HEK293T (cell line): ENCODE measurements around the gene DUSP5.

Experiments used
- CTCF ChIA-PET: fragments of 350-600 bp; formaldehyde crosslinking; extraction: SDS; loops from one replicate; lab custom pipeline; 2021; ENCODE audit warnings: antibody characterized with exemption, inconsistent platforms; lab: Yijun Ruan, JAX
- POLR2A ChIA-PET: fragments of 350-600 bp; formaldehyde crosslinking; extraction: SDS; loops from one replicate; lab custom pipeline; 2020; ENCODE audit warnings: antibody characterized with exemption, inconsistent platforms; lab: Yijun Ruan, JAX
- DNase-seq: peaks from one replicate; pipeline ENCODE4 v3.0.0; 2012; ENCODE audit warnings: mixed read lengths; ENCODE audit errors: extremely low spot score
- ARNT ChIP-seq: fragments of 450-650 bp; IDR thresholded peaks from 2 replicates; pipeline ENCODE4 v1.6.1; 2017; ENCODE audit warnings: mild to moderate bottlenecking
- BHLHE40 ChIP-seq: fragments of 450-650 bp; IDR thresholded peaks from 2 replicates; pipeline ENCODE4 v1.6.1; 2016; ENCODE audit warnings: mild to moderate bottlenecking, moderate library complexity, borderline replicate concordance
- CTBP1 ChIP-seq: fragments of 450-650 bp; IDR thresholded peaks from 2 replicates; pipeline ENCODE4 v1.6.1; 2016; ENCODE audit warnings: borderline replicate concordance
- ELF4 ChIP-seq: fragments of 450-650 bp; IDR thresholded peaks from 2 replicates; pipeline ENCODE4 v1.6.1; 2017; ENCODE audit warnings: antibody characterized with exemption
- FOXA1 ChIP-seq: fragments of 450-650 bp; IDR thresholded peaks from 2 replicates; pipeline ENCODE4 v1.6.1; 2016; ENCODE audit warnings: mild to moderate bottlenecking
- FOXK2 ChIP-seq: fragments of 450-650 bp; IDR thresholded peaks from 2 replicates; pipeline ENCODE4 v1.6.1; 2016; ENCODE audit warnings: mild to moderate bottlenecking
- FOXM1 ChIP-seq: fragments of 450-650 bp; IDR thresholded peaks from 2 replicates; pipeline ENCODE4 v1.6.1; 2017; ENCODE audit warnings: mild to moderate bottlenecking, borderline replicate concordance
- HDGF ChIP-seq: fragments of 450-650 bp; IDR thresholded peaks from 2 replicates; pipeline ENCODE4 v1.6.1; 2017; ENCODE audit warnings: antibody characterized with exemption, borderline replicate concordance
- L3MBTL2 ChIP-seq: fragments of 450-650 bp; conservative IDR thresholded peaks from 2 replicates; pipeline ENCODE4 v1.6.1; 2016; ENCODE audit warnings: mild to moderate bottlenecking
- LEF1 ChIP-seq: fragments of 450-650 bp; IDR thresholded peaks from 2 replicates; pipeline ENCODE4 v1.6.1; 2017; ENCODE audit warnings: mild to moderate bottlenecking, borderline replicate concordance
- NFRKB ChIP-seq: fragments of 450-650 bp; IDR thresholded peaks from 2 replicates; pipeline ENCODE4 v1.6.1; 2016; ENCODE audit warnings: mild to moderate bottlenecking, moderate library complexity
- PKNOX1 ChIP-seq: fragments of 450-650 bp; IDR thresholded peaks from 2 replicates; pipeline ENCODE4 v1.6.1; 2016
- SP1 ChIP-seq: fragments of 450-650 bp; IDR thresholded peaks from 2 replicates; pipeline ENCODE4 v1.6.1; 2017
- SUZ12 ChIP-seq: fragments of 450-650 bp; IDR thresholded peaks from 2 replicates; pipeline ENCODE4 v1.6.1; 2016; ENCODE audit warnings: mild to moderate bottlenecking
- TARDBP ChIP-seq: fragments of 450-650 bp; IDR thresholded peaks from 2 replicates; pipeline ENCODE4 v1.6.1; 2016
- ZNF384 ChIP-seq: fragments of 450-650 bp; IDR thresholded peaks from 2 replicates; pipeline ENCODE4 v1.6.1; 2016

Gene DUSP5, protein sequence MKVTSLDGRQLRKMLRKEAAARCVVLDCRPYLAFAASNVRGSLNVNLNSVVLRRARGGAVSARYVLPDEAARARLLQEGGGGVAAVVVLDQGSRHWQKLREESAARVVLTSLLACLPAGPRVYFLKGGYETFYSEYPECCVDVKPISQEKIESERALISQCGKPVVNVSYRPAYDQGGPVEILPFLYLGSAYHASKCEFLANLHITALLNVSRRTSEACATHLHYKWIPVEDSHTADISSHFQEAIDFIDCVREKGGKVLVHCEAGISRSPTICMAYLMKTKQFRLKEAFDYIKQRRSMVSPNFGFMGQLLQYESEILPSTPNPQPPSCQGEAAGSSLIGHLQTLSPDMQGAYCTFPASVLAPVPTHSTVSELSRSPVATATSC

GRCh38 chr10:110497438-110498086 lies at the start of gene DUSP5:
Gene DUSP5, plus strand, starts transcription at chr10:110497907. Its CDS starts 215 bp downstream, at chr10:110498122.
- peak; percentile 97 for DNase-seq
- CTCF ChIA-PET: no interaction called here
- TF ChIP-seq BHLHE40 (no peak), FOXM1 (no peak), CTBP1 (peak; percentile 34; the same call in 1 of the 2 replicates), HDGF (no peak), SP1 (peak; percentile 44; the same call in 1 of the 2 replicates), FOXA1 (no peak), ARNT (0 out of 2 replicates have a peak, but pooled peaks have one; percentile 41), ZNF384 (no peak)
- POLR2A ChIA-PET: interaction anchor here (0.9 to 1.3 kb wide), 4 partner anchors 10 to 47 kb away, joined by 3 to 4 read pairs (median 3); no protein-coding TSS in a partner anchor

DNA sequence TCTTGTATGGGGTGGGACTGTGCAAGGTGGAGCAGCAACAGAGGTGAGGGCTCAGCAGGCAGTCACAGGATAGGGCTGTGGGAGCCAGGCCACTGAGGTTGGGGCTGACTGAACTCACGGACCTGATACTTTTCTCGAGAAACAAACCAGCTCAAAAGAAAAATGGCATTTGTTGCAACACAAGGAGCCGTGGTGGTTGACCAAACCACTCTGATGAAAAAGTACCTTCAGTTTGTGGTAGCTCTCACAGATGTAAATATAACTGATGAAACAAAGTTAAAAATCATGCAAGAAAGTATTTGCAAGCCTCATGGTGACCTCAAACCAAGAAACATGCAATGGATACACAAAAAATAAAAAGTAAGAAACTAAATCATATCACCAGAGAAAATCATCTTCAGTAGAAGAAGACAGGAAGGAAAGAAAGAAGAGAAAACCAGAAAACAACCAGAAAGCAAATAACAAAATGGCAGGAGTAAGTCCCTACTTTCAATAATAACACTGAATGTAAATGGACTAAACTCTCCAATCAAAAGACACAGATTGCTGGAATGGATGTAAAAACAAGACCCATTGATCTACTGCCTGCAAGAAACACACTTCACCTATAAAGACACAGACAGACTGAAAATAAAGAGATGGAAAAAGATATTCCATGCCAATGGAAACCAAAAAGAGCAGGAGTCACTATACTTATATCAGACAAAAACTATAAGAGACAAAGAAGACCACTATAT lies 48.9 kb upstream of the DUSP5 start:
- CTCF ChIA-PET: no interaction called here
- POLR2A ChIA-PET: no interaction called here
- TF ChIP-seq NFRKB (no peak), L3MBTL2 (no peak), FOXM1 (no peak), PKNOX1 (no peak), LEF1 (no peak), ARNT (no peak), SUZ12 (no peak), FOXA1 (no peak)
- no peak for DNase-seq

- no peak for TF ChIP-seq NFRKB
- no peak for TF ChIP-seq HDGF
- no peak for TF ChIP-seq LEF1
- TF ChIP-seq L3MBTL2: no peak
- no peak for TF ChIP-seq ARNT
- TF ChIP-seq TARDBP: no peak
- TF ChIP-seq FOXK2: no peak
- TF ChIP-seq ELF4: no peak
- no peak for TF ChIP-seq FOXM1
- TF ChIP-seq SUZ12: no peak
- TF ChIP-seq ZNF384: no peak
- TF ChIP-seq CTBP1: no peak
- no peak for TF ChIP-seq PKNOX1
- no peak for TF ChIP-seq BHLHE40
- no peak for TF ChIP-seq FOXA1
- no peak for TF ChIP-seq SP1
- no peak for DNase-seq
- ChIA-PET POLR2A (no interaction called here), CTCF (no interaction called here)
Measured at GRCh38 chr10:110455446-110455845, 42.3 kb upstream of the DUSP5 start.

- no peak for TF ChIP-seq ARNT
- no peak for TF ChIP-seq SUZ12
- TF ChIP-seq SP1: no peak
- no peak for TF ChIP-seq FOXK2
- no peak for TF ChIP-seq NFRKB
- TF ChIP-seq CTBP1: no peak
- TF ChIP-seq BHLHE40: no peak
- TF ChIP-seq ZNF384: no peak
- TF ChIP-seq FOXM1: no peak
- no peak for TF ChIP-seq TARDBP
- TF ChIP-seq PKNOX1: no peak
- TF ChIP-seq ELF4: no peak
- TF ChIP-seq FOXA1: no peak
- no peak for TF ChIP-seq LEF1
- no peak for TF ChIP-seq L3MBTL2
- TF ChIP-seq HDGF: no peak
- POLR2A ChIA-PET: no interaction called here
- no peak for DNase-seq
- CTCF ChIA-PET: no interaction called here
Measured at GRCh38 chr10:110456046-110456445, 41.7 kb upstream of the DUSP5 start.

DNA sequence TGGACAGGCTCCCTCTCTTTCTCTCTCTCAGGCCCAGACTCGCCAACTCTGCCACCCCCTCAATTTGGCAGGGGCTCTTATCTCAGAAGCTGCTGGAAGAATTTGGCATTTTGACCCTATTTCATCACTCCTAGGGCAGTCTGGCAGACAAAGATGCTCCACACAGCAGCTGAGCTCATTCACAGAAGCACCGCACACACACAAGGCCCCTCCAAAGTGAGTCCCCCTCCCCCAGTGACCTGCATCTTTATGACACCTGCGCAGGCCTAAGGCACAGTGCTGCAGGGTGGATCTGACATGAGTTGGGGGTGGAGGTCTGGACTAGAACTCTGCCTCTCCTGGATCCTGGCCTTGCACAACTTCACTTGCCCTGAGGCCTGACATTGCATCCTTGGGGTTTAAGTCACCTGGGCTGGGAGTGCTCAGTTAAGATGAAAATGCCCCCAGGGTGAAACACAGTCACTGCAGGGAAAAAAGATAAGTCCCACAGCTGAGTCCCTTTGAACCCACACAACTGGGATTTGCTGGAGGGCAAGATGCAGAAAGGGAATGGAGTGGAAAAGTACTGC lies 41.1 kb upstream of the DUSP5 start:
- POLR2A ChIA-PET: no interaction called here
- no peak for TF ChIP-seq L3MBTL2
- no peak for DNase-seq
- CTCF ChIA-PET: no interaction called here
